ENCODE measurements around the gene ADGRD1.

Gene ADGRD1

GRCh38 chr12:131176926-131177325 lies 223.2 kb downstream of the ADGRD1 start (continued):
- TF ChIP-seq ZFP30 (CRISPR knock-in tag; IDR thresholded peaks at IDR 0.05) (no peak), ARNTL (CRISPR knock-in tag; IDR thresholded peaks at IDR 0.05; ENCODE audit: borderline replicate concordance, low read depth) (no peak), BACH2 (CRISPR knock-in tag; IDR thresholded peaks at IDR 0.05; ENCODE audit: borderline replicate concordance) (no peak), ESRRG (CRISPR knock-in tag; IDR thresholded peaks at IDR 0.05) (no peak), ISL1 (CRISPR knock-in tag; IDR thresholded peaks at IDR 0.05) (no peak), ZNF565 (CRISPR knock-in tag; conservative IDR thresholded peaks at IDR 0.05; ENCODE audit: low read depth) (no peak), RARB (CRISPR knock-in tag; IDR thresholded peaks at IDR 0.05) (no peak)

DNA sequence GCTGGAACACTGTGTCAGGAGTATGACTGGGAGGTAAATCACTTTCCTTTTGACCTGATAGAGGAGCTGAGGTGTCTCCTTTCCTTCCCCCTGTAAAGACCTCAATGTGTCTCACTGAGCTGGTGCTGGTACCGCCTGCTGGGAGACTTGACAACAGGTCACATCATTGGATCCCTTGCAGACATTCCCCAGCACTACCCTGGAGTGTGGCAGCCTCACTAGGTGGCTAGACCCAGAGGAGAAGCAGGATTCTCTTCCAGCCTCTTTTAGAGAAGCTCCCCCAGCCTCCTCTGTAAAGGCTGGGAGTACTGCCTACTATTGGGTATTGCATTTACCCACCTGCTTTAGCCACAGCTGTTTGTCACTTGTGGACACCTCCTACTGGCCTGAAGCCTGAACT lies 223.9 kb downstream of the ADGRD1 start:
- ATAC-seq, result no peak
- TF ChIP-seq ESRRG (CRISPR knock-in tag; IDR thresholded peaks at IDR 0.05), result no peak
- TF ChIP-seq ARNTL (CRISPR knock-in tag; IDR thresholded peaks at IDR 0.05; ENCODE audit: borderline replicate concordance, low read depth), result no peak
- no peak for TF ChIP-seq PPARA (CRISPR knock-in tag; IDR thresholded peaks at IDR 0.05; ENCODE audit: borderline replicate concordance)
- TF ChIP-seq OSR1 (CRISPR knock-in tag; IDR thresholded peaks at IDR 0.05), result no peak

- TF ChIP-seq OSR1 (CRISPR knock-in tag; IDR thresholded peaks at IDR 0.05) (no peak), ZC3H10 (CRISPR knock-in tag; IDR thresholded peaks at IDR 0.05) (no peak), SNAI2 (CRISPR knock-in tag; IDR thresholded peaks at IDR 0.05) (no peak), RARB (CRISPR knock-in tag; IDR thresholded peaks at IDR 0.05) (no peak), ZNF8 (CRISPR knock-in tag; IDR thresholded peaks at IDR 0.05) (no peak), ZNF565 (CRISPR knock-in tag; conservative IDR thresholded peaks at IDR 0.05; ENCODE audit: low read depth) (no peak), BACH2 (CRISPR knock-in tag; IDR thresholded peaks at IDR 0.05; ENCODE audit: borderline replicate concordance) (no peak), ARNTL (CRISPR knock-in tag; IDR thresholded peaks at IDR 0.05; ENCODE audit: borderline replicate concordance, low read depth) (no peak), ZNF70 (CRISPR knock-in tag; IDR thresholded peaks at IDR 0.05) (no peak), ZFP30 (CRISPR knock-in tag; IDR thresholded peaks at IDR 0.05) (no peak), TOX (CRISPR knock-in tag; IDR thresholded peaks at IDR 0.05; ENCODE audit: borderline replicate concordance) (no peak), ISL1 (CRISPR knock-in tag; IDR thresholded peaks at IDR 0.05) (no peak), GLIS3 (CRISPR knock-in tag; IDR thresholded peaks at IDR 0.05) (no peak), CSDC2 (CRISPR knock-in tag; IDR thresholded peaks at IDR 0.05) (no peak)
- TF ChIP-seq, protein P1, sequence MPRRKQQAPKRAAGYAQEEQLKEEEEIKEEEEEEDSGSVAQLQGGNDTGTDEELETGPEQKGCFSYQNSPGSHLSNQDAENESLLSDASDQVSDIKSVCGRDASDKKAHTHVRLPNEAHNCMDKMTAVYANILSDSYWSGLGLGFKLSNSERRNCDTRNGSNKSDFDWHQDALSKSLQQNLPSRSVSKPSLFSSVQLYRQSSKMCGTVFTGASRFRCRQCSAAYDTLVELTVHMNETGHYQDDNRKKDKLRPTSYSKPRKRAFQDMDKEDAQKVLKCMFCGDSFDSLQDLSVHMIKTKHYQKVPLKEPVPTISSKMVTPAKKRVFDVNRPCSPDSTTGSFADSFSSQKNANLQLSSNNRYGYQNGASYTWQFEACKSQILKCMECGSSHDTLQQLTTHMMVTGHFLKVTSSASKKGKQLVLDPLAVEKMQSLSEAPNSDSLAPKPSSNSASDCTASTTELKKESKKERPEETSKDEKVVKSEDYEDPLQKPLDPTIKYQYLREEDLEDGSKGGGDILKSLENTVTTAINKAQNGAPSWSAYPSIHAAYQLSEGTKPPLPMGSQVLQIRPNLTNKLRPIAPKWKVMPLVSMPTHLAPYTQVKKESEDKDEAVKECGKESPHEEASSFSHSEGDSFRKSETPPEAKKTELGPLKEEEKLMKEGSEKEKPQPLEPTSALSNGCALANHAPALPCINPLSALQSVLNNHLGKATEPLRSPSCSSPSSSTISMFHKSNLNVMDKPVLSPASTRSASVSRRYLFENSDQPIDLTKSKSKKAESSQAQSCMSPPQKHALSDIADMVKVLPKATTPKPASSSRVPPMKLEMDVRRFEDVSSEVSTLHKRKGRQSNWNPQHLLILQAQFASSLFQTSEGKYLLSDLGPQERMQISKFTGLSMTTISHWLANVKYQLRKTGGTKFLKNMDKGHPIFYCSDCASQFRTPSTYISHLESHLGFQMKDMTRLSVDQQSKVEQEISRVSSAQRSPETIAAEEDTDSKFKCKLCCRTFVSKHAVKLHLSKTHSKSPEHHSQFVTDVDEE (CRISPR knock-in tag; IDR thresholded peaks at IDR 0.05), result no peak
- TF ChIP-seq, protein P2, sequence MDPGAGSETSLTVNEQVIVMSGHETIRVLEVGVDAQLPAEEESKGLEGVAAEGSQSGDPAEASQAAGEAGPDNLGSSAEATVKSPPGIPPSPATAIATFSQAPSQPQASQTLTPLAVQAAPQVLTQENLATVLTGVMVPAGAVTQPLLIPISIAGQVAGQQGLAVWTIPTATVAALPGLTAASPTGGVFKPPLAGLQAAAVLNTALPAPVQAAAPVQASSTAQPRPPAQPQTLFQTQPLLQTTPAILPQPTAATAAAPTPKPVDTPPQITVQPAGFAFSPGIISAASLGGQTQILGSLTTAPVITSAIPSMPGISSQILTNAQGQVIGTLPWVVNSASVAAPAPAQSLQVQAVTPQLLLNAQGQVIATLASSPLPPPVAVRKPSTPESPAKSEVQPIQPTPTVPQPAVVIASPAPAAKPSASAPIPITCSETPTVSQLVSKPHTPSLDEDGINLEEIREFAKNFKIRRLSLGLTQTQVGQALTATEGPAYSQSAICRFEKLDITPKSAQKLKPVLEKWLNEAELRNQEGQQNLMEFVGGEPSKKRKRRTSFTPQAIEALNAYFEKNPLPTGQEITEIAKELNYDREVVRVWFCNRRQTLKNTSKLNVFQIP (CRISPR knock-in tag; IDR thresholded peaks at IDR 0.05; ENCODE audit: borderline replicate concordance, low read depth), result no peak
- ATAC-seq, result no peak
Observed at GRCh38 chr12:131187602-131188001, 233.9 kb downstream of the ADGRD1 start.

GRCh38 chr12:131188131-131189050 lies 234.7 kb downstream of the ADGRD1 start:
- no peak for ATAC-seq
- no peak for TF ChIP-seq PPARA (CRISPR knock-in tag; IDR thresholded peaks at IDR 0.05; ENCODE audit: borderline replicate concordance)
- no peak for TF ChIP-seq ZC3H10 (CRISPR knock-in tag; IDR thresholded peaks at IDR 0.05)
- TF ChIP-seq, protein P3, sequence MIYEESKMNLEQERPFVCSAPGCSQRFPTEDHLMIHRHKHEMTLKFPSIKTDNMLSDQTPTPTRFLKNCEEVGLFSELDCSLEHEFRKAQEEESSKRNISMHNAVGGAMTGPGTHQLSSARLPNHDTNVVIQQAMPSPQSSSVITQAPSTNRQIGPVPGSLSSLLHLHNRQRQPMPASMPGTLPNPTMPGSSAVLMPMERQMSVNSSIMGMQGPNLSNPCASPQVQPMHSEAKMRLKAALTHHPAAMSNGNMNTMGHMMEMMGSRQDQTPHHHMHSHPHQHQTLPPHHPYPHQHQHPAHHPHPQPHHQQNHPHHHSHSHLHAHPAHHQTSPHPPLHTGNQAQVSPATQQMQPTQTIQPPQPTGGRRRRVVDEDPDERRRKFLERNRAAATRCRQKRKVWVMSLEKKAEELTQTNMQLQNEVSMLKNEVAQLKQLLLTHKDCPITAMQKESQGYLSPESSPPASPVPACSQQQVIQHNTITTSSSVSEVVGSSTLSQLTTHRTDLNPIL (CRISPR knock-in tag; IDR thresholded peaks at IDR 0.05; ENCODE audit: low read depth), result no peak
- no peak for TF ChIP-seq TCF4 (CRISPR knock-in tag; IDR thresholded peaks at IDR 0.05; ENCODE audit: borderline replicate concordance)
- TF ChIP-seq ZFP3 (CRISPR knock-in tag; IDR thresholded peaks at IDR 0.05), result no peak
- no peak for TF ChIP-seq TOX (CRISPR knock-in tag; IDR thresholded peaks at IDR 0.05; ENCODE audit: borderline replicate concordance)
- TF ChIP-seq ZNF565 (CRISPR knock-in tag; conservative IDR thresholded peaks at IDR 0.05; ENCODE audit: low read depth), result no peak
- no peak for TF ChIP-seq RARB (CRISPR knock-in tag; IDR thresholded peaks at IDR 0.05)
- no peak for TF ChIP-seq CSRNP3 (CRISPR knock-in tag; IDR thresholded peaks at IDR 0.05)
- TF ChIP-seq, protein P1 (CRISPR knock-in tag; IDR thresholded peaks at IDR 0.05), result no peak
- TF ChIP-seq OSR1 (CRISPR knock-in tag; IDR thresholded peaks at IDR 0.05), result no peak
- TF ChIP-seq CSDC2 (CRISPR knock-in tag; IDR thresholded peaks at IDR 0.05), result no peak
- TF ChIP-seq ZNF70 (CRISPR knock-in tag; IDR thresholded peaks at IDR 0.05), result no peak
